ENCODE measurements around the gene OR2T10.
A peak's percentile ranks its signal among the peaks of the same experiment; 100 is the strongest.
"Not testable (repeated sequence)": the region's sequence is repeated elsewhere in the genome, so short reads cannot be mapped to it uniquely, and the experiment has no call there.

Gene OR2T10

GRCh38 chr1:248597589-248597988 is at the start of gene OR2T10:
TSS of gene OR2T10 (minus strand) at chr1:248597700. CDS start at chr1:248593768, 3,932 bp downstream.
- Histone ChIP-seq H3K79me2 (ENCODE audit: low read length) (no peaks in the 10 kb centered on the region), H3K27me3 (ENCODE audit: low read depth, low read length) (no peaks in the 10 kb centered on the region), H3K4me3 (ENCODE audit: low read length) (no peak within 1 kb of the TSS), H3K36me3 (replicated peaks; ENCODE audit: low read depth, low read length) (no peaks in the 10 kb centered on the region), H4K20me1 (ENCODE audit: insufficient read depth, low read length) (no peaks in the 10 kb centered on the region), H3K4me1 (ENCODE audit: low read length) (no peaks in the 10 kb centered on the region), H2AFZ (ENCODE audit: low read depth, low read length) (no peak within 1 kb of the TSS), H3K27ac (ENCODE audit: low read length) (no peak within 1 kb of the TSS), H3K4me2 (ENCODE audit: low read length) (no peak within 1 kb of the TSS), H3K9ac (ENCODE audit: low read length) (no peak within 1 kb of the TSS), H3K9me3 (ENCODE audit: insufficient read depth, low read length) (no peaks in the 10 kb centered on the region)
- TF ChIP-seq EZH2phosphoT487 (IDR thresholded peaks at IDR 0.05; ENCODE audit: low read depth): no peak
- no peak for TF ChIP-seq CTCF (IDR thresholded peaks at IDR 0.05; ENCODE audit: low read depth, low read length)

GRCh38 chr1:248645178-248645577 is 47.7 kb upstream of the OR2T10 start, which contains the start of gene OR2T35:
TSS of gene OR2T35 (minus strand) at chr1:248645278. CDS start at chr1:248639258, 6,020 bp downstream.
- not testable (repeated sequence) for H3K9me3 ChIP-seq (ENCODE audit: insufficient read depth, low read length); H3K4me2 ChIP-seq (ENCODE audit: low read length); H3K27ac ChIP-seq (ENCODE audit: low read length); H3K27me3 ChIP-seq (ENCODE audit: low read depth, low read length); H3K4me3 ChIP-seq (ENCODE audit: low read length); H3K36me3 ChIP-seq (replicated peaks; ENCODE audit: low read depth, low read length); H3K4me1 ChIP-seq (ENCODE audit: low read length); H3K9ac ChIP-seq (ENCODE audit: low read length); H4K20me1 ChIP-seq (ENCODE audit: insufficient read depth, low read length); H3K79me2 ChIP-seq (ENCODE audit: low read length); H2AFZ ChIP-seq (ENCODE audit: low read depth, low read length)

GRCh38 chr1:248642971-248643651 is 45.6 kb upstream of the OR2T10 start:
- H3K27me3 ChIP-seq (ENCODE audit: low read depth, low read length); H2AFZ ChIP-seq (ENCODE audit: low read depth, low read length); H3K27ac ChIP-seq (ENCODE audit: low read length); H3K9ac ChIP-seq (ENCODE audit: low read length); H3K4me2 ChIP-seq (ENCODE audit: low read length); H3K4me1 ChIP-seq (ENCODE audit: low read length); H3K36me3 ChIP-seq (replicated peaks; ENCODE audit: low read depth, low read length); H3K79me2 ChIP-seq (ENCODE audit: low read length); H3K9me3 ChIP-seq (ENCODE audit: insufficient read depth, low read length); H4K20me1 ChIP-seq (ENCODE audit: insufficient read depth, low read length); H3K4me3 ChIP-seq (ENCODE audit: low read length): not testable (repeated sequence)

GRCh38 chr1:248641583-248641982 is 44.1 kb upstream of the OR2T10 start:
- H4K20me1 ChIP-seq (ENCODE audit: insufficient read depth, low read length); H3K27ac ChIP-seq (ENCODE audit: low read length); H3K4me1 ChIP-seq (ENCODE audit: low read length); H3K9ac ChIP-seq (ENCODE audit: low read length); H3K9me3 ChIP-seq (ENCODE audit: insufficient read depth, low read length); H3K36me3 ChIP-seq (replicated peaks; ENCODE audit: low read depth, low read length); H3K79me2 ChIP-seq (ENCODE audit: low read length); H2AFZ ChIP-seq (ENCODE audit: low read depth, low read length); H3K4me3 ChIP-seq (ENCODE audit: low read length); H3K27me3 ChIP-seq (ENCODE audit: low read depth, low read length): not testable (repeated sequence)
- H3K4me2 ChIP-seq (ENCODE audit: low read length): peak overlapping the region; percentile 45; the same call in 1 of the 2 replicates

GRCh38 chr1:248640906-248641305 is 43.4 kb upstream of the OR2T10 start:
- H3K9ac ChIP-seq (ENCODE audit: low read length); H2AFZ ChIP-seq (ENCODE audit: low read depth, low read length); H3K79me2 ChIP-seq (ENCODE audit: low read length); H3K27ac ChIP-seq (ENCODE audit: low read length); H3K36me3 ChIP-seq (replicated peaks; ENCODE audit: low read depth, low read length); H3K9me3 ChIP-seq (ENCODE audit: insufficient read depth, low read length); H3K4me2 ChIP-seq (ENCODE audit: low read length); H4K20me1 ChIP-seq (ENCODE audit: insufficient read depth, low read length); H3K27me3 ChIP-seq (ENCODE audit: low read depth, low read length); H3K4me1 ChIP-seq (ENCODE audit: low read length); H3K4me3 ChIP-seq (ENCODE audit: low read length): not testable (repeated sequence)

- H3K9ac ChIP-seq (ENCODE audit: low read length); H4K20me1 ChIP-seq (ENCODE audit: insufficient read depth, low read length); H3K4me2 ChIP-seq (ENCODE audit: low read length); H2AFZ ChIP-seq (ENCODE audit: low read depth, low read length); H3K9me3 ChIP-seq (ENCODE audit: insufficient read depth, low read length); H3K27ac ChIP-seq (ENCODE audit: low read length); H3K36me3 ChIP-seq (replicated peaks; ENCODE audit: low read depth, low read length); H3K4me3 ChIP-seq (ENCODE audit: low read length); H3K4me1 ChIP-seq (ENCODE audit: low read length); H3K27me3 ChIP-seq (ENCODE audit: low read depth, low read length); H3K79me2 ChIP-seq (ENCODE audit: low read length): not testable (repeated sequence)
Observed at GRCh38 chr1:248639652-248640051, 42.2 kb upstream of the OR2T10 start.

GRCh38 chr1:248636612-248637011 is 39.1 kb upstream of the OR2T10 start:
- not testable (repeated sequence) for H3K27me3 ChIP-seq (ENCODE audit: low read depth, low read length); H3K9ac ChIP-seq (ENCODE audit: low read length); H2AFZ ChIP-seq (ENCODE audit: low read depth, low read length); H4K20me1 ChIP-seq (ENCODE audit: insufficient read depth, low read length); H3K36me3 ChIP-seq (replicated peaks; ENCODE audit: low read depth, low read length); H3K9me3 ChIP-seq (ENCODE audit: insufficient read depth, low read length); H3K4me1 ChIP-seq (ENCODE audit: low read length); H3K79me2 ChIP-seq (ENCODE audit: low read length); H3K4me2 ChIP-seq (ENCODE audit: low read length); H3K27ac ChIP-seq (ENCODE audit: low read length); H3K4me3 ChIP-seq (ENCODE audit: low read length)

- H4K20me1 ChIP-seq (ENCODE audit: insufficient read depth, low read length); H3K27ac ChIP-seq (ENCODE audit: low read length); H3K9me3 ChIP-seq (ENCODE audit: insufficient read depth, low read length); H3K4me1 ChIP-seq (ENCODE audit: low read length); H3K27me3 ChIP-seq (ENCODE audit: low read depth, low read length); H3K4me3 ChIP-seq (ENCODE audit: low read length); H3K9ac ChIP-seq (ENCODE audit: low read length); H3K4me2 ChIP-seq (ENCODE audit: low read length); H2AFZ ChIP-seq (ENCODE audit: low read depth, low read length); H3K36me3 ChIP-seq (replicated peaks; ENCODE audit: low read depth, low read length); H3K79me2 ChIP-seq (ENCODE audit: low read length): not testable (repeated sequence)
Observed at GRCh38 chr1:248634991-248635390, 37.5 kb upstream of the OR2T10 start, which contains the start of gene OR2T11. TSS of gene OR2T11 (minus strand) at chr1:248635091. CDS start at chr1:248627128, 7,963 bp downstream.

Measured in OCI-LY3 (cell line).